Measurements from ENCODE around the gene C2orf80.
"Not testable (repeated sequence)": the region's sequence is repeated elsewhere in the genome, so short reads cannot be mapped to it uniquely, and the experiment has no call there.

C2orf80 gene

DNA sequence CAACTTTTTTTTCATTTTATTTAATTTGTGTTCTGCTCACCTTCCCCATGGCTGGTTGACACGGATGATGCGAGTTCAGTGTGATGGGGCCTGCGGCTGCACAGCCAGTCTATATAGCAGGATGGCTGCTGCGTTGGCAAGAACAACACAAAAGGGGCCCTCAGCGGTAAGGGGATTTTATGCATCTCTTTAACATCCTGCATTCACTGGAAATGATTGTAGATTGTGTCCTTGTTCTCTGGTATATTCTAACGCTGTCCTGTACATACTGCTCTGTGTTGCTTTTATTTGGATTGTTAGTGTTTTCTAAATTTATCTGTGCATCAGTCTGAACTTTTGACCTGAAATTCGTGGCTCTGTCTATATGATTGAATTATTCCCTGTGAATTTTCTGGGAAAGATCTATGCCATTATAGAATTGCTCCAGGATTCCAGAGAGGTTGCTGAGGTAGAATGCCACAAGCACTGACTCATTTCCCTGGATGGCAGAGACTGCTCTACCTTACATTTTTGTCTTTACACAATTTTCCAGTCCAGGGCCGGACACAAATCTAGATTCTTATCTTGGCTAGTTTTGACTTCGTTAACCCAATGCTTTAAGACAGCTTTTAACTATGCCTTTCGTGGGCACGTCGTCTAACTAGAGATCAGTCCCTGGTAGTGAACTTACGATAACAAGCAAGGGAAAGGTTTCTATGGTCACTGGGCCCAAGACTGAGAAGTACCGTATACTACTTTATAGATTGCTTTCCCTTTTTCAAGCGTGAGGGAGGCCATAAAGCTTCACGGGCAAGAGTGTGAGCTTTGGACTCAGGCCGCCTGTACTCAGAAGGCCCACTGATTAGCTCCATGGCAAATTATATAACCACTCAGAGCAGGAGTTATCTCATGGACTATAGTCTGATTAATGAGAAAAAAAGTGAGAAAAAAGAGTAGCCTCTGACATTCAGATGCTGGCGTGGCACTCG lies 59.8 kb downstream of the C2orf80 start, which contains the start of gene CRYGC:
Gene CRYGC, minus strand, starts transcription at position 85 of the 968 bp plus-strand sequence. Its CDS starts 36 bp downstream, at position 49.
- H3K4me3 ChIP-seq (ENCODE audit: low read depth, low read length) = no peak within 1 kb of the TSS
- no peak for DNase-seq (ENCODE audit: low read depth)
- TF ChIP-seq, protein P1, sequence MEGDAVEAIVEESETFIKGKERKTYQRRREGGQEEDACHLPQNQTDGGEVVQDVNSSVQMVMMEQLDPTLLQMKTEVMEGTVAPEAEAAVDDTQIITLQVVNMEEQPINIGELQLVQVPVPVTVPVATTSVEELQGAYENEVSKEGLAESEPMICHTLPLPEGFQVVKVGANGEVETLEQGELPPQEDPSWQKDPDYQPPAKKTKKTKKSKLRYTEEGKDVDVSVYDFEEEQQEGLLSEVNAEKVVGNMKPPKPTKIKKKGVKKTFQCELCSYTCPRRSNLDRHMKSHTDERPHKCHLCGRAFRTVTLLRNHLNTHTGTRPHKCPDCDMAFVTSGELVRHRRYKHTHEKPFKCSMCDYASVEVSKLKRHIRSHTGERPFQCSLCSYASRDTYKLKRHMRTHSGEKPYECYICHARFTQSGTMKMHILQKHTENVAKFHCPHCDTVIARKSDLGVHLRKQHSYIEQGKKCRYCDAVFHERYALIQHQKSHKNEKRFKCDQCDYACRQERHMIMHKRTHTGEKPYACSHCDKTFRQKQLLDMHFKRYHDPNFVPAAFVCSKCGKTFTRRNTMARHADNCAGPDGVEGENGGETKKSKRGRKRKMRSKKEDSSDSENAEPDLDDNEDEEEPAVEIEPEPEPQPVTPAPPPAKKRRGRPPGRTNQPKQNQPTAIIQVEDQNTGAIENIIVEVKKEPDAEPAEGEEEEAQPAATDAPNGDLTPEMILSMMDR (IDR thresholded peaks at IDR 0.05; ENCODE audit: insufficient read depth, low read depth, low read length, missing control alignments) = no peak

DNA sequence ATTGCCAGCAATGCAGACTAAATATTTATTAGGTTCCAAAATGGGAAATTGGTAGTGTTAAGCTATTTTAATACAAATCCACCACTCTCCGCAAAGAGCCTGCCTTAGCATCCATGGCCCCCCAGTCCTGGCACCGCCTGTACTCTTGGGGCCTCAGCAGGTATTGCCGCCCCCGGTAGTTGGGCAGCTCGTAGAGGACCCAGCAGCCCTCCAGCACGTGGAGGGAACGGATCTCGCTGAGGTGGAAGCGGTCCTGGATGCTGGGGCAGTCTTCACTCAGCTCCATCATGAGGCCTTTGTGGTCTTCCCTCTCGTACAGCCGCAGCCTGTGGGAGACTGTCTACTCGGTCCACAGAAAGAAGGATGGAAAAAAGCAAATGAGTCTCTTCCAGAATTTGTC lies 61.7 kb downstream of the C2orf80 start:
- H3K4me3 ChIP-seq (ENCODE audit: low read depth, low read length) = no peak overlapping the region
- TF ChIP-seq, protein P1 (IDR thresholded peaks at IDR 0.05; ENCODE audit: insufficient read depth, low read depth, low read length, missing control alignments) = no peak
- DNase-seq (ENCODE audit: low read depth) = no peak

DNA sequence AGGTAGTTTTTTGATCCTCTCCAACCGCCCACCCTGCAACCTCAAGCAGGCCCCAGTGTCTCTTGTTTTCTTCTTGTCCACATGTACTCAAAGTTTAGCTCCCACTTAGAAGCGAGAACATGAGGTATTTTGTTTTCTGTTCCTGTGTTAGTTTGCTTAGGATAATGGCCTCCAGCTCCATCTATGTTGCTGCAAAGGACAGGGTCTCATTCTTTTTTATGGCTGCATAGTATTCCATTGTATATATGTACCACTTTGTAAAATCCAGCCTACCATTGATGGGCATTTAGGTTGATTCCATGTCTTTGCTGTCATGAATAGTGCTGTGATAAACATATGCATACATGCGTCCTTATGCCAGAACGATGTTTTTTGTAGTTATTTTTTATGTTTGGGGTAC lies 62.7 kb downstream of the C2orf80 start:
- H3K4me3 ChIP-seq (ENCODE audit: low read depth, low read length) = no peak overlapping the region
- no peak for DNase-seq (ENCODE audit: low read depth)
- TF ChIP-seq, protein P1 (IDR thresholded peaks at IDR 0.05; ENCODE audit: insufficient read depth, low read depth, low read length, missing control alignments) = no peak

DNA sequence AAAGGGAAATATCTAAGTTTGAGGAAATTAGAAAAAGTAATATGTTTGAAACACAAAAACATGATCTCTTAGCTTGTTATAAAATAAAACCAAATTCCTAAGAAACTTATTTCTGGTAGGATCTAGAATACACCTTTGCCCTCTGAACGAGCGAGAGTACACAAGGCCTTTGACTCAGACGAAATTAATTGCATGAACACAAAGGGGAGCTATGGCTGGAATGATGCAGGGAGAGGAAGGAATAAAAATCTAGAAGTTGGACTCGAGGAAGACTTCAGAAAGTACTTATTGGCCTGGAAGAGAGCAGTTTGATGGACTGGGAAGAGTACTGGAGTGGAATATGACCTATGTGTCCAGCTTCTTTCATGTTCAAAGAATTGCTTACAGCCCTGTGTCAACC lies 64.6 kb downstream of the C2orf80 start:
- TF ChIP-seq, protein P1 (IDR thresholded peaks at IDR 0.05; ENCODE audit: insufficient read depth, low read depth, low read length, missing control alignments) = no peak
- no peak for DNase-seq (ENCODE audit: low read depth)
- no peak overlapping the region for H3K4me3 ChIP-seq (ENCODE audit: low read depth, low read length)

DNA sequence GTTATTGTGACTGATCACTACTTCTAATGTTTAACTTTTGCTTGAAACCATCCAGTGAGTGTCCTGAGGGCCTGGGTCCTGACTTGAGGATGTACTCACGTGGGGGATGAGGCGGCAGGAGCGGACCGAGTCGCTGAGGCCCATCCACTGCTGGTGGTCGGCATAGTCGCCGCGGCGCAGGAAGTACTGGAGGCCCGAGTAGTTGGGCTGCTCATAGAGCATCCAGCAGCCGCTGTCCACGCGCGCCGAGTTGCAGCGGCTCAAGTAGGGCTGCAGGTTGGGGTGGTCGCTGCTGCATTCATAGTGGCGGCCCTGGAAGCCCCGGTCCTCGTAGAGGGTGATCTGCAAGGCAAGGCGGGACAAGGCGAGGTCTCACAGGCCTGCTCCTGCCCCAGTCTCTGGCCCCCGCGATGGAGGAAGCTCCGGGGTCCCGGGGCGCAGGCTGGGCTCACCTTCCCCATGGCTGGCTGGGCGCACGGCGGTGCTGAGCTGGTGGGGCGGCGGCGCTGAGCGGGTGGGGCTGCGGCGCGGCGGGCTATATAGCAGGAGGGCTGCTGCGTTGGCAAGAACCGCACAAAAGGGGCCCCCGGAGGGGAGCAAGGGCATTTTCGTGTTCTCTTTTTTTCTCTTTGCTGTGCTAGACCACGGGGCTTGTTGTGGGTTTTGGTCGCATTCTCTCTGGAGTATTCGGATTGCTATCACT lies 65.7 kb downstream of the C2orf80 start, which contains the start of gene CRYGD:
Gene CRYGD, minus strand, starts transcription at position 512 of the 703 bp plus-strand sequence. Its CDS starts 51 bp downstream, at position 461.
- not testable (repeated sequence) for H3K4me3 ChIP-seq (ENCODE audit: low read depth, low read length); DNase-seq (ENCODE audit: low read depth)

DNA sequence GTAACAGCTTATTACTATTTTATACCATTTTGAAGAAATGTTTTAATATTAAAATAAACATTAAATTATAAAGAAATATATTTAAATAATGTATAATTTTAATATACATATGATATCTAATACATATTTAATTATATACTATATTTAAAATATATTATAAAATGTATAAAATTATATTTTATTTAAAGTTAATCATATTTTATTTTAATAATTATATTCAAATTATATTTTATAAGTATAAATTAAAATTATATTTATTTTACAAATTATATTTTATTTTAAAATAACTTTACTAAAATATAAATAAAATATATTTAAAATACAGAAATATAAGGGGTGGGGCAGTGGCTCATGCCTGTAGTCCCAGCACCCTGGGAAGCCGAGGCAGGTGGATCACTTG lies 67.6 kb downstream of the C2orf80 start:
- H3K4me3 ChIP-seq (ENCODE audit: low read depth, low read length) = no peak overlapping the region
- TF ChIP-seq, protein P1 (IDR thresholded peaks at IDR 0.05; ENCODE audit: insufficient read depth, low read depth, low read length, missing control alignments) = no peak
- no peak for DNase-seq (ENCODE audit: low read depth)

DNA sequence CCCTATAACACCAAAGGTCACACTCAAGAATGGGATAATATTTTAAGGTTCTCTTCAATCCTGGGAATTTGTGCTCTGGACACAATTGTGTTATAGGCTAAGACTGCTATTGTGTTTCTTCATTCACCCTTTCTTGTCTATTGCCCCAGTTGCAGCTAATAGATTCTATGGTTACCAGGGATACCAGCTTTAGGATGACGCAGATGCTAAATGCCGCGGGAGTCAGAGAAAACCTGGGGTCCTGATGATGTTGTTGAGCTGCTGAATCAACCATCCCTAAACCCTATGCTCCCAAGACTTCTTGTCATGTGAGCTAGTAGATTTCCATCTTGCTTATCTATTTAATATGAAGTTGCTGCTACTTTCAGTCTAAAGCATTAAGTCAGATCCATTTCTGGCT lies 70.9 kb downstream of the C2orf80 start:
- no peak overlapping the region for H3K4me3 ChIP-seq (ENCODE audit: low read depth, low read length)
- TF ChIP-seq, protein P1 (IDR thresholded peaks at IDR 0.05; ENCODE audit: insufficient read depth, low read depth, low read length, missing control alignments) = no peak
- no peak for DNase-seq (ENCODE audit: low read depth)

DNA sequence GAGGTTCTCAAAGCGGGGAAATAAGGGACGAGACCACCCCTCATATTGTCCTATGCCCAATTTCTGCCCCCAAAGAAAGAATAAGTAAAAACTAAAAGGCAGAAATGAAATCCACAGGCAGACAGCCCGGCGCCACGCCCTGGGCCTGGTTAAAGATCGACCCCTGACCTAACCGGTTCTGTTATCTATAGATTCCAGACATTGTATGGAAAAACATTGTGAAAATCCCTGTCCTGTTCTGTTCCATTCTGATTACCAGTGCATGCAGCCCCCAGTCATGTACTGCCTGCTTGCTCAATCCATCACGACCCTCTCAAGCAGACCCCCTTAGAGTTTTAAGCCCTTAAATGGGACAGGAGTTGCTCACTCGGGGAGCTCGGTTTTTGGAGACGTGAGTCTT lies 72.4 kb downstream of the C2orf80 start:
- not testable (repeated sequence) for DNase-seq (ENCODE audit: low read depth)

More for the DNA sequence above, 72.4 kb downstream of the C2orf80 start:
- not testable (repeated sequence) for H3K4me3 ChIP-seq (ENCODE audit: low read depth, low read length)
